ENCODE measurements around the gene LRP1-AS.

Gene LRP1-AS

DNA sequence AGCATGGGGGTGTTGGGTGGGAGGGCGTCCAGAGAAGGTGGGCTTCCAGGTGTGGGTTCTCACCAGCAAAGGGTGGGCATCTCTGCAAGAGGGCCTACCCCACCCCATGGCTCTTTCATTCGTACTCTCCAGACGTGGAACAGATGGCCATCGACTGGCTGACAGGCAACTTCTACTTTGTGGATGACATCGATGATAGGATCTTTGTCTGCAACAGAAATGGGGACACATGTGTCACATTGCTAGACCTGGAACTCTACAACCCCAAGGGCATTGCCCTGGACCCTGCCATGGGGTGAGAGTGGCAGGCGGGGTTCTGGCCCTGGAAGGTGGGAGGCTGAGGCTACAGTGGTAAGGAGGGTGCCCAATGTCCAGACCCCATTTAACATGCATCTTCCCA is 6.7 kb upstream of the LRP1-AS start:
- Histone ChIP-seq H3K4me3 (ENCODE audit: low read depth in 1 of 2, low read length in 2 of 2) (no peak overlapping the region), H3K36me3 (ENCODE audit: control insufficient read depth in 1 of 2, insufficient read depth in 2 of 2, low read length in 2 of 2) (peaks cover 27 to 66% of the 10 kb centered on the region in 2 donors), H3K27ac (ENCODE audit: low read depth, low read length) (no peak overlapping the region), H3K9ac (ENCODE audit: low read depth in 1 of 2, low read length in 2 of 2) (no peak overlapping the region), H3K27me3 (ENCODE audit: control insufficient read depth in 1 of 2, insufficient read depth in 2 of 2, low read length in 2 of 2) (no peaks in the 10 kb centered on the region), H3K9me3 (ENCODE audit: control insufficient read depth in 1 of 2, low read length in 2 of 2) (no peaks in the 10 kb centered on the region), H3K4me1 (ENCODE audit: control insufficient read depth in 1 of 2, insufficient read depth in 2 of 2, low read length in 2 of 2) (peaks cover 37 to 38% of the 10 kb centered on the region in 2 donors)

DNA sequence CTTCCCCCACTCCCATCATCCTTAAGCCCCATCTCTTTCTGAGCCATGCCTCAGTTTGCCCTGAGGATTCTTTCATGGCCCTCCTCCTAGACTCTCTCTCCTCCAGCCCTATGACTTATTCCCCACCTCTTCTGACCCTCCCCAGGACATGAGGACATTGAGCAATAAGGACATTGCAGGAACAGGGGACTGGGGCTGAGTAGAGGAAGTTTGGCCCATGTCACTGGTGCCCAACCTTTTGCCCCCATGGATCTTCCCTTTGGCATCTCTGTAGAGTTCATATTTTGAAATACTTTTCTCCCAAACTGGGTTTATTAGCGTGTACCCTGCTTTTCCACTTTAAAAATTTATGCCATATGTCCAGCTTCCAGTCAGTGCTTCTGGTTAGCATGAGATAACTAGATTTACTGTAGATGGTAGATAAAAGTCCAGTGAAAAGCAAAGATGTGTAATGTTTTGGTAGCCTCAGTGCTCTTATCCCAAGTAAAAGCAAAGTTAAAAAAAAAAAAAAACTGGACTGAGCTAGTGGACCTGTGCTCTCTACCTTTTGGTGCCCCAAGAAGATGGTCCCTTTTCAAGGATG is 6.1 kb upstream of the LRP1-AS start:
- Histone ChIP-seq H3K27me3 (ENCODE audit: control insufficient read depth in 1 of 2, insufficient read depth in 2 of 2, low read length in 2 of 2) (no peaks in the 10 kb centered on the region), H3K9ac (ENCODE audit: low read depth in 1 of 2, low read length in 2 of 2) (no peak overlapping the region), H3K36me3 (ENCODE audit: control insufficient read depth in 1 of 2, insufficient read depth in 2 of 2, low read length in 2 of 2) (peaks cover 27 to 60% of the 10 kb centered on the region in 2 donors), H3K4me3 (ENCODE audit: low read depth in 1 of 2, low read length in 2 of 2) (no peak overlapping the region), H3K9me3 (ENCODE audit: control insufficient read depth in 1 of 2, low read length in 2 of 2) (no peaks in the 10 kb centered on the region), H3K27ac (ENCODE audit: low read depth, low read length) (no peak overlapping the region), H3K4me1 (ENCODE audit: control insufficient read depth in 1 of 2, insufficient read depth in 2 of 2, low read length in 2 of 2) (peaks cover 38 to 39% of the 10 kb centered on the region in 2 donors)

DNA sequence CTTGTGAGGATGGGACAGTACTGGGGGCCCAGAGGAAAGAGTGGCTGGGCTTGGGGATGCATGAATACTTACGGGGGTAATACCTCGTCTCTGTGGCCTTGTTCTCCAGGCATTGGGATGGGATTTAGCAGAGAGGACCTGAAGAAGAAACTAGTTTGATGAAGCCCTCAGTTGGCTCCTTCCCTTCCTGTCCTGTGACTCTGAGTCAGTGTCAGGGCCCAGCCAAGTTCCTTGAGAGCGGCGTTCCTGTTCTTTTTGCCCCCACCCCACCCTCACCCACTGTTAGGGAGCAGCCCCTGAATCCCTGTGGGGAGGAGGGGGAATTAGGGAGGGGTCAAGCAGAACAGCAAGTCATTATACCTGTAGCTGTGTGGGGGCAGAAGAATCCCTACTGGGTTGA is 5.2 kb upstream of the LRP1-AS start:
- Histone ChIP-seq H3K4me3 (ENCODE audit: low read depth in 1 of 2, low read length in 2 of 2) (no peak overlapping the region), H3K27ac (ENCODE audit: low read depth, low read length) (peak overlapping the region; percentile 54), H3K4me1 (ENCODE audit: control insufficient read depth in 1 of 2, insufficient read depth in 2 of 2, low read length in 2 of 2) (peaks cover 46% of the 10 kb centered on the region in 2 donors), H3K27me3 (ENCODE audit: control insufficient read depth in 1 of 2, insufficient read depth in 2 of 2, low read length in 2 of 2) (no peaks in the 10 kb centered on the region), H3K9ac (ENCODE audit: low read depth in 1 of 2, low read length in 2 of 2) (no peak overlapping the region), H3K36me3 (ENCODE audit: control insufficient read depth in 1 of 2, insufficient read depth in 2 of 2, low read length in 2 of 2) (peaks cover 20 to 52% of the 10 kb centered on the region in 2 donors), H3K9me3 (ENCODE audit: control insufficient read depth in 1 of 2, low read length in 2 of 2) (no peaks in the 10 kb centered on the region)

GRCh38 chr12:57151741-57152630 is 4.6 kb upstream of the LRP1-AS start:
- H3K9ac ChIP-seq (ENCODE audit: low read depth in 1 of 2, low read length in 2 of 2) = no peak overlapping the region
- H3K9me3 ChIP-seq (ENCODE audit: control insufficient read depth in 1 of 2, low read length in 2 of 2) = no peaks in the 10 kb centered on the region
- H3K4me1 ChIP-seq (ENCODE audit: control insufficient read depth in 1 of 2, insufficient read depth in 2 of 2, low read length in 2 of 2) = peaks cover 53% of the 10 kb centered on the region in 2 donors
- H3K27me3 ChIP-seq (ENCODE audit: control insufficient read depth in 1 of 2, insufficient read depth in 2 of 2, low read length in 2 of 2) = no peaks in the 10 kb centered on the region
- H3K4me3 ChIP-seq (ENCODE audit: low read depth in 1 of 2, low read length in 2 of 2) = no peak overlapping the region
- peak overlapping the region; percentile 54 for H3K27ac ChIP-seq (ENCODE audit: low read depth, low read length)
- peaks cover 18 to 45% of the 10 kb centered on the region in 2 donors for H3K36me3 ChIP-seq (ENCODE audit: control insufficient read depth in 1 of 2, insufficient read depth in 2 of 2, low read length in 2 of 2)

- H3K27me3 ChIP-seq (ENCODE audit: control insufficient read depth in 1 of 2, insufficient read depth in 2 of 2, low read length in 2 of 2) = no peaks in the 10 kb centered on the region
- no peak overlapping the region for H3K9ac ChIP-seq (ENCODE audit: low read depth in 1 of 2, low read length in 2 of 2)
- H3K27ac ChIP-seq (ENCODE audit: low read depth, low read length) = no peak overlapping the region
- peaks cover 19 to 34% of the 10 kb centered on the region in 2 donors for H3K36me3 ChIP-seq (ENCODE audit: control insufficient read depth in 1 of 2, insufficient read depth in 2 of 2, low read length in 2 of 2)
- no peak overlapping the region for H3K4me3 ChIP-seq (ENCODE audit: low read depth in 1 of 2, low read length in 2 of 2)
- H3K4me1 ChIP-seq (ENCODE audit: control insufficient read depth in 1 of 2, insufficient read depth in 2 of 2, low read length in 2 of 2) = peaks cover 67% of the 10 kb centered on the region in 2 donors
- H3K9me3 ChIP-seq (ENCODE audit: control insufficient read depth in 1 of 2, low read length in 2 of 2) = no peaks in the 10 kb centered on the region
These were observed 3.1 kb upstream of the LRP1-AS start for GRCh38 chr12:57150400-57151000.

DNA sequence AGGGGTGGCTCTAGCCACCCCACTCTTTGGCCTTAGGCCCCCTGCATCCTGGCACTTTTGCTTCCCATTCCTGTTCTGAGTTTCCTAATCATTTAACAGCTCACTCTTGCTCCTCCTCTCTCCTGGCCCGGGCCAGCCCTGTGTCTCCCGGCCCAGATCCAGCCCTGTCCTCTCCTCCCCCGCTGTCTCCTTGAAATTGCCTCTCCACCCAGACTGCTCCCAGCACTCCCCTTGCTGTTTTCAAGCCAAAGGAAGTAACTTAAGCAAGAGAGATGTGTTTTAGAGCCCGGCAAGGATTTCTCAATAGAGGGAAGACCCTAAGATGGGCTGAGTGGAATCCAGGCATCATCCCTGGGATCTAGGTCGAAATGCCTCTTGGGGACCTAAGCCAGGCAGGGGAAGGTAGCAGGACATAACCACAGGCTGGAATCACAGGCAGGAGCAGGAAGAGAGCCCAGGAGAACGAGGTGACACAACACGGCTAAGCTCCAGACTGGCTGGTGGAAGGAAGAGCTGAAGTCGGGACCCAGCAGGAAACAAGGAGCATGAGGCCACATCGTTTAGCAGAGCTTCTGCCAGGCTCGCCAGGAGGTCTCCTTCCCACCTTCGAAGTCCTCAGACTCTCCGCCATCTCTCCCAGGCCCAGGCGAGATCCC is 2.0 kb upstream of the LRP1-AS start:
- Histone ChIP-seq H3K36me3 (ENCODE audit: control insufficient read depth in 1 of 2, insufficient read depth in 2 of 2, low read length in 2 of 2) (peaks cover 13 to 34% of the 10 kb centered on the region in 2 donors), H3K4me1 (ENCODE audit: control insufficient read depth in 1 of 2, insufficient read depth in 2 of 2, low read length in 2 of 2) (peaks cover 65 to 71% of the 10 kb centered on the region in 2 donors), H3K9me3 (ENCODE audit: control insufficient read depth in 1 of 2, low read length in 2 of 2) (no peaks in the 10 kb centered on the region), H3K27me3 (ENCODE audit: control insufficient read depth in 1 of 2, insufficient read depth in 2 of 2, low read length in 2 of 2) (no peaks in the 10 kb centered on the region), H3K27ac (ENCODE audit: low read depth, low read length) (peak overlapping the region; percentile 67), H3K9ac (ENCODE audit: low read depth in 1 of 2, low read length in 2 of 2) (peak overlapping the region; percentile 40 to 45), H3K4me3 (ENCODE audit: low read depth in 1 of 2, low read length in 2 of 2) (peak overlapping the region; percentile 3 to 25)

DNA sequence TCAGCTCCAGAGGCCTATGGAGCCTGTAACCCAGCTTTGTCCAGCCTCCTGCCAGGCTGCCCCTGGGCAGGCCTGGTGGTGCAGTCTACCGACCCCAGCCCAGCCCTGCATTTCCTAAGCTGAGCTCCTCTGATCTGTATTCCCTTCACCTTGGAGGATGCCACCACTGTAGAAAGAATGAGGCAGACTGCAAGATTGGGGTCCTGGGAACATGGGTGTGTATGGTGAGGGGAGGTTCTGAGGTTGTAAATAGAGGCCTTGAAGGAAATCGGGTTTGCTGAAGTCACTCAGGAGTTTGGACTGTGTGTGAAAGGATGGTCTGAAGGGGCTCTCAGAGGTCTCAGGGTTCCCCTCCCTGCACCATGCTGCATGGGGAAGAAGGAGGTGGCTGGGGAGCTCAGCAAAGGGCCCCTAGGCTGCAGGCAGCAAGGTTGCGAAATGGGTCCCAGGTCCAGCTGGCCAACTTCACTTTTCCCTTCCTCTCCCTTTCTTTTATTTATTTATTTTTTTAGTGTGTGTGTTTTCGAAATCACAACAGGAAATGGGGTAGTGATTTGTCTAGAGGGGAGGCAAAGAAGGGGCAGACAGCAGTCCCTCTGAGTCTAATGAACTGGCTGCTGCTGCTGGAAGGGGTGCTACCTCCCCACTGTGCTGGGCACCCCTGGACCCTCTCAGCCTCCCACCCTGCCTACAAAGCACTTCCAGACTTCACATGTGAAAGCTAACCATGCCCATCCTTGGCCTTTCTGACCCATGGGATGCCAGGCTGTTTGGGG is 1.2 kb upstream of the LRP1-AS start:
- Histone ChIP-seq H3K9me3 (ENCODE audit: control insufficient read depth in 1 of 2, low read length in 2 of 2) (no peaks in the 10 kb centered on the region), H3K36me3 (ENCODE audit: control insufficient read depth in 1 of 2, insufficient read depth in 2 of 2, low read length in 2 of 2) (peaks cover 16 to 32% of the 10 kb centered on the region in 2 donors), H3K27me3 (ENCODE audit: control insufficient read depth in 1 of 2, insufficient read depth in 2 of 2, low read length in 2 of 2) (no peaks in the 10 kb centered on the region), H3K4me1 (ENCODE audit: control insufficient read depth in 1 of 2, insufficient read depth in 2 of 2, low read length in 2 of 2) (peaks cover 63 to 71% of the 10 kb centered on the region in 2 donors), H3K27ac (ENCODE audit: low read depth, low read length) (peak overlapping the region; percentile 67), H3K9ac (ENCODE audit: low read depth in 1 of 2, low read length in 2 of 2) (peak overlapping the region; percentile 40 to 45), H3K4me3 (ENCODE audit: low read depth in 1 of 2, low read length in 2 of 2) (peak overlapping the region; percentile 3 to 32)

- no peak overlapping the region for H3K4me3 ChIP-seq (ENCODE audit: low read depth in 1 of 2, low read length in 2 of 2)
- H3K9ac ChIP-seq (ENCODE audit: low read depth in 1 of 2, low read length in 2 of 2) = peak overlapping the region in 1 of 2 donors; percentile 34
- no peaks in the 10 kb centered on the region for H3K27me3 ChIP-seq (ENCODE audit: control insufficient read depth in 1 of 2, insufficient read depth in 2 of 2, low read length in 2 of 2)
- H3K36me3 ChIP-seq (ENCODE audit: control insufficient read depth in 1 of 2, insufficient read depth in 2 of 2, low read length in 2 of 2) = peaks cover 32 to 53% of the 10 kb centered on the region in 2 donors
- H3K27ac ChIP-seq (ENCODE audit: low read depth, low read length) = no peak overlapping the region
- H3K4me1 ChIP-seq (ENCODE audit: control insufficient read depth in 1 of 2, insufficient read depth in 2 of 2, low read length in 2 of 2) = peaks cover 48 to 58% of the 10 kb centered on the region in 2 donors
- no peaks in the 10 kb centered on the region for H3K9me3 ChIP-seq (ENCODE audit: control insufficient read depth in 1 of 2, low read length in 2 of 2)
These were observed 1.3 kb downstream of the LRP1-AS start for GRCh38 chr12:57146092-57146491.

GRCh38 chr12:57145460-57146059 is 1.9 kb downstream of the LRP1-AS start:
- H3K27me3 ChIP-seq (ENCODE audit: control insufficient read depth in 1 of 2, insufficient read depth in 2 of 2, low read length in 2 of 2) = no peaks in the 10 kb centered on the region
- H3K9ac ChIP-seq (ENCODE audit: low read depth in 1 of 2, low read length in 2 of 2) = no peak overlapping the region
- peaks cover 48 to 53% of the 10 kb centered on the region in 2 donors for H3K4me1 ChIP-seq (ENCODE audit: control insufficient read depth in 1 of 2, insufficient read depth in 2 of 2, low read length in 2 of 2)
- H3K4me3 ChIP-seq (ENCODE audit: low read depth in 1 of 2, low read length in 2 of 2) = no peak overlapping the region
- H3K27ac ChIP-seq (ENCODE audit: low read depth, low read length) = no peak overlapping the region
- peaks cover 32 to 51% of the 10 kb centered on the region in 2 donors for H3K36me3 ChIP-seq (ENCODE audit: control insufficient read depth in 1 of 2, insufficient read depth in 2 of 2, low read length in 2 of 2)
- no peaks in the 10 kb centered on the region for H3K9me3 ChIP-seq (ENCODE audit: control insufficient read depth in 1 of 2, low read length in 2 of 2)

All from duodenal mucosa (tissue), 2 donors.